ENCODE data around the gene NDFIP1.
A peak's percentile ranks its signal among the peaks of the same experiment; 100 is the strongest.
"Not testable (repeated sequence)": the region's sequence is repeated elsewhere in the genome, so short reads cannot be mapped to it uniquely, and the experiment has no call there.

The NDFIP1 gene, protein sequence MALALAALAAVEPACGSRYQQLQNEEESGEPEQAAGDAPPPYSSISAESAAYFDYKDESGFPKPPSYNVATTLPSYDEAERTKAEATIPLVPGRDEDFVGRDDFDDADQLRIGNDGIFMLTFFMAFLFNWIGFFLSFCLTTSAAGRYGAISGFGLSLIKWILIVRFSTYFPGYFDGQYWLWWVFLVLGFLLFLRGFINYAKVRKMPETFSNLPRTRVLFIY

DNA sequence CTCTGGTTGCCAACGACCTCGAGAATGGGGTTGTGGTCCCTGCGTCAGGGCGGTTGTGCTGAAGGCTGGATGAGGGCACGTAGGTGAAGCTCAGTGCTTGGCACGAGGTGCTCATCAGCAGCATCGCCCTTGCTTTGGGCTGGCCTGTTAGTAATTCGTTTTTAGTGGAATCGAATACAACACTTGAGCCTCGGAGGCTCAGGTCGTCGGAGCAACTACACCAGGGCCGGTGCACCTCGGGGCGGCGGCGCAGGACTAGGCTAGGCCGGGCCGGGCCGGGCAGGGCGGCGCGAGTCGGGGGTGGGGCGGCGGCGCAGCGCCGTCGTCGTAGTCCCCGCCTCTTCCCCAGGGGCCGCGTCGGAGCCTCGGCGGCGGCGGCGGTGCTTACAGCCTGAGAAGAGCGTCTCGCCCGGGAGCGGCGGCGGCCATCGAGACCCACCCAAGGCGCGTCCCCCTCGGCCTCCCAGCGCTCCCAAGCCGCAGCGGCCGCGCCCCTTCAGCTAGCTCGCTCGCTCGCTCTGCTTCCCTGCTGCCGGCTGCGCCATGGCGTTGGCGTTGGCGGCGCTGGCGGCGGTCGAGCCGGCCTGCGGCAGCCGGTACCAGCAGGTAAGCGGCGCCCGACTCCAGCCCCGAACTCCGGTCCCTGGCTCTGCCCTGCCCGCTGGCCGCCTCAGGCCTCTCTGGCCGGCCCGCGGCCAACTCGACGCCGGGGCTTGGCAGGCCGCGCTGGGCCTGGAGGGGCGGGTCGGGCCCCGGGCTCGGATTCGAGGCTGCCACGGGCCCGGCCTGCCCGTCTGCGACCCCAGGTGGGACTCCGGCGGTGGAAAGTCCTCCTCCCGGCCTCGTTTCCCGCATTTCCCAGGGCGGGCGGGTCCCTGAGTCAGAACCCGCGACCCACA, at the start of gene NDFIP1:
NDFIP1 (plus strand) TSS at position 348 of the 899 bp plus-strand sequence; CDS start at position 544, 196 bp downstream.
- DNase-seq, result peak; percentile 82

DNA sequence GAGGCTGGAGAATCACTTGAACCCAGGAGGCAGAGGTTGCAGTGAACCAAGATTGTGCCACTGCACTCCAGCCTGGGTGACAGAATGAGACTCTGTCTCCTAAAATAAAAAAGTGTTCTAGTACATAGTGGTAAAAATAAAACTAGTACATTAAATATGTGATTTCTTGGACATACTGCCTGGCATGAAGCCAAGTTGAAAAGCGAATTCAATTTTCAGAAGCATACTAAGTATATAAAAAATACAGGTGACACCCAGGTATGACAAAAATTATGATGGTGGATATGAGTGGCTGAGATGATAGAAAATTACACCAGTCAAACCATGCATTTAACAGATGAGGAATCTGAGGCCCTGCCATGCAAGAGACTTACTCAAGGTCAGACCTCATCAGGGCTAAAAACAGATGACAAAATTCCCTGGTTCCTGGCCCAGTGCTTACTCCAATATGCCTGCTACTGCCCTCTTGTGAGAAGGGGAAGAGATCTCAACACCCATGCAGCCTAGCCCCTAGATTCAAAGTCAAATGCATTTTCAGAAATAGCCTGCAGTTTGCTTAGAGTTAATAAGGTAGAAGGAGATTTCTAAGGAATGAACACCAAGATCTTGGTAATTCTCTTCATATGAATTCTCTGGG, 49.2 kb upstream of the NDFIP1 start:
- no peak for DNase-seq

DNA sequence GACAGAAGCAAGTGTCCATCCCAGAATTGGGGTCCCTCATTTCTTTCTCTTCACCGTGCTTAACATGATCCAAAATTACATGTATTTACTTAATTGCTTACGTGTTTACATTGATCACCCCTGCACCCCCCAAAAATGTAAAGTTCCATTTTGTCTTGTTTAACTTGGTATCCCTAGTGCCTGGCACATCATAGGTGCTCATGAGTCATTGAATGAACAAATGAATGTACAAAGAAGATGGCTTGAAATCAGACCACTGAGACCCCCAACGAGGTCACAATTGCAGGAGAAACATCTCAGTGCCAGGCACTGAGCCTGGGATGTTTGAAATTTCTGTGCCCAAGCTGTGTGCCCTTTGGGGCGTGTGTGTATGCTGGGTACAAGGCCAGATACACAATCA, 45.2 kb upstream of the NDFIP1 start:
- no peak for DNase-seq

DNA sequence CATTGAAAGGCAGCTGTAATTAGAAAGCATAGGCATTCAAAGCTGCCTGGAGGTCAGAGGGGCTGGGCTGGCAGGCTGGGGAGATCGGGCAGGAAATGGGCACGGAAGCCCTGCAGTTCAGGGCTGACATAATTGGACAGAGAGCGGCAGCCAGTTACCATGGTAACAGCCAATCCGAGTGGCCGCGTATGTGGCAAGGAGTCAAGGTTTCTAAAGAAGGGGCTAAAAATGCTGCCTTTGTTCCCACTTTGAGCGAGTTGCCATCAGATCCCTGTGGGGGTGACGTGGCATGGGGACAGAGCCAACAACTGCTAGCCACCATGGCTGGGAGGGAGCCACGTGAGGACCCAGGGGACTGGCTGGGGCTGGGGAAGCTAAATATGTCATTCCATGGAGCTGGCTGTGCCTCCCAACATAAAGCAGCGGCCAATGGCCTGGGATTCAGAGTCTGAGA, 44.7 kb upstream of the NDFIP1 start:
- DNase-seq, result peak; percentile 31

DNA sequence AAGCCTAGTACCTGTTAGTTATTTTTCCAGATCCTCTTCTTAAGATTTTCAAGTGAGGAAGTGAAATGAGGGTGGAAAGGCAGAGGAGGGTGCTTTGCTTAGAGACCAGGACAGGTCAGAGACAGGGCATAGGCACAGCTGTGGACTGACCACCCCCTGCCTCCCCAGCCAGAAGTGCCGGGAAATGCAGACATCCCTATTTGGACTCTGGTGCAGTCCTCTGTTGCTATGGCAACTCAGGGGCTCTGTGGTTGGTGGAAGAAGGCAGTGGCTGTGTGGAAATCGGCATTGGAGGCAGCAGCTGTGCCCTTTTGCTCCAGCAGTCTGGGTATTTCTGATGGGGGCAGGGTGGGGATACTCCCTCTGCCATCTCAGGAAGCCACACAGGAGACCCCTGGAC, 43.3 kb upstream of the NDFIP1 start:
- DNase-seq, result no peak

DNA sequence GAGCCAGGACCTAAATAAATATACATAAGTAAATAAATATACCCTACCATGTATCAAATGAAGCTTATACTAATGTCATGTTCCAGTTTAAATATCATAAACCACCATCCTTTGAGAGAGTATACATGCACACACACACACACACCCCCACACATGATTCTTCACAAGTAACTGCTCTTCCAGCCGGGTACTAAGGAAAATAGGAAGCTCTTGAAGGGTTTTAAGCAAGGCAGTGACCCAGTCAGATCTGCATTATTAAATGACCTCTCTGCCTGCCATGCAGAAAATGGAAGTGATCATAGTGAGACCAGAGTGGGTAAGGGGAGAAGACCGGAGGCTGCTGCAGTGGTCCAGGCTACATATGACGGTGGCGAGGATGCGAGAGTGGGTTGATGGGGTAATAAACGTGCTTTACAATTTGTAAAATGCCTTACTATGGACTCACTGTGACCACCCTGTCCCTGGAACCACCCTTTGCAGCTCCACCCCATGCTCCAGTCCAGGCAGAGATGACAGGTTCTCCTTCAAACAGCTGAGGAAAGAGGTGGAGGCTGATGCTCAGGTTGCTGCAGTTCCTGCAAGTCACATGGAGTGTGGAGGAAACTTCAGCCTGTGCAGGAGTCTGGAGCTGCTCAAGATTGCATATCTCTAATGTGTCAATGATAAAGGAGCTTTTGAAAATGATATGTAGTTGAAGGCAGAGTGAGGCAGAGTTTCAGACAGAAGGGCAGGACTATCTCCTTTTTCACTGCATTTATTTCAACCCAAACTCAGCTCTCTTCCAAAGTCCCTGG, 38.8 kb upstream of the NDFIP1 start:
- no peak for DNase-seq

DNA sequence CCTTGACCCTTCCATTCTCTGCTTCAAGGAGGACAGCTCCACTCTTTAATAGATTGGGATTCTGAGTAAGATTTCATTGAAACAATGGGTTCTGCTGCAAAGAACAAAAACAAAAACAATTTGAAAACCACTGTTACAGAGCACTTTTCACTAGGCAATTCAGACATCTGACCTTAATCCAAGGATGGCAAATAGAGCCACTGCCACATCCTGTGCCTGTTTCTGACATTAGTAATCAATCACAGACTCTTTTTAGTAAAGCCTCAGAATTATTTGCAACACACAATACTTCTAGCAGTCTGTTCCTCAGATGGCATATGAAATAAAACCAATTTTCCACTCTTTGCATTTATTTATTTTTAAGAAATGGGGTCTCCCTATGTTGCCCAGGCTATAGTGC, 37.8 kb upstream of the NDFIP1 start:
- DNase-seq, result no peak

DNA sequence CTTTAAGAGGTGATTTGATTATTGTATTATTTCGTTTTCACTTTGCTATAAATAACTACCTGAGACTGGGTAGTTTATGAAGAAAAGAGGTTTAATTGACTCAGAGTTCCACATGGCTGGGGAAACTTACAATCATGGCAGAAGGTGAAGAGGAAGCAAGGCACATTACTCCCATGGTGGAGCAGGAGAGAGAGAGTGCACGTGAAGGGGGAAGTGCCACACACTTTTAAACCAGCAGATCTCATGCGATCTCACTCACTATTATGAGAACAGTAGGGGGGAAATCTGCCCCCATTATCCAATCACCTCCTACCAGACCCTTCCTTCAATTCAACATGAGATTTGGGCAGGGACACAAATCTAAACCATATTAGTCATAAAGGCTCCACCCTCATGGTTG, 36.1 kb upstream of the NDFIP1 start:
- no peak for DNase-seq

DNA sequence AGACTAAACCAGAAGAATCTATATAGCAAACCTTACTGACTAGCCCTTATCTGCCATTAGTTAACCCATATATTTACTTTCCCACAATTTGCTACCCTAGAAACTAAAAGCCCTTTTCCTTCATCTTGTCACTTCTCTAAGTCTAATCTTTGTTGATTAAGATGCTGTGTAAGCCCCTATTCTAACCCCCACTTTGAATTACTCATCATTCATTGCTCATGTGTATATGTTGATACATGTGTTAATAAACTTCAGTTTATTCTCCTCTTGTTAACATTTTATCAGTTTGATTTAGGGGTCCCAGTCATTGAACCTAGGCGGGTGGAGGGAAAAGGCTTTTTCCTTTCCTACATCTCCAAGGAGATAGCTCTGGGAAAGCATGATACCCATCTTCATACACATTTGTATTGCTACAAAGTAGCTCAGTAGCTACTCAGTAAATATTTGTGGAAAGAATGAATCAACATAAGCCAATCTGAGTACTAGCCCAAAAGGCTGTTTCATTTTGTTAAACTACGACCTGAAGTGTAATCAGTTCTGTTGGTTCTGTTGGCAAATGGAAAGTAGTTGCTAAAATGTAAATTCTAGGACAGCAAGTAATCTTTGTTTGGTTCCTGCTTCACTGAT, 35.1 kb upstream of the NDFIP1 start:
- DNase-seq, result no peak

DNA sequence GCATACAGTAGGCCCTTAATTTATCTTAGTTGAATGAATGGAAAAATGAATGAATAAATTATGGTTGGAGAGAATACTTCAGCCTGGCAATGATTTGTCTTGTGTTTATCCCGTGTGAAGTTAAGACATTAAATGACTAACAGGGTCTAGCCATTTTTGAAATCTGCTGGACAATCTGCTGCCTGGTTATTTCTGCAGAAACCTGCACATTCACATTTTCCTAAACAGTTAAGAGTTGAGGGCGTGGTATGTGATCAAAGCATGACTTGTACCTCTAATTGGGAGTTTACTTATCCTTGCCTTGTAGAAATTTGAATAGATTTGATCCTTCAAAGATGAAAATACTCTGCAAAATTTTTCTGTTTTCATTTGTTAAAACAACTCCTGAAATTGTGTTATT, 34.6 kb upstream of the NDFIP1 start:
- DNase-seq, result no peak

DNA sequence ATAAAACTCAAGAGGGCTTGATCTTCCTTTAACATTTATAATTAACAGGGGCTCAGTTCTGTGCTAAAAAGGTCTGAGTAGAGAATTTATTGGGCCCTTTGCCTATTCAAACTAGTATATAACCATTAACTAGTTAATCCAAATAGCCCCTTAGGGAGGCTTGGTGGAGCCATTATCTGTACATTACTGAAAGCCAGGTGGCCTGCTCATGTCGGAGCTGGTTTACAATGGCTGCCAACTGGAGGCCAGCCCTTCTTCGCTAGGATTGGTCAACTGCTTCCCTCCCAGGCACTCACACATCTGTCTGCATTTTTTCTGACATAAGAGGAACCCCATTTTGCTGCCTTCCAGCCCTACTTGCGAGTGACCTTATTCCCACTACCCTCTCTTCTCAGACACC, 30.4 kb upstream of the NDFIP1 start:
- DNase-seq, result no peak

DNA sequence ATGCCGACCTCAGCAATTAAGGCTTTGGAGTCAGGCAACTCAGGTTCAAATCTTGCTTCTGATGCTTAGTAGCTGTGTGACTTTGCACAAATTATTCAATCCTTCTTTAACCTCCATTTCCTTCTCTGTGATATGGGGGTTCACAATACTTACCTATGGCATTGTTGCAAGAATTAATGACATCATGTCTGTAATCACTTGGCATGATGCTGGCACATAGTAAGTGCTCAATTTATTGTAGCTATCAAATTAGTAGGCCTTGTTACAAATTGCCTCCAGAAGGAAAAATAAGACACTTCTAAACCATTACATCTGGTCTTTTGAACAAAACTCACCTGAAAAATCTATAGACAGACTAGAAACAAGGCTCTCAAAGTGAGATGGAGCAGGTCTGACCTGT, 29.9 kb upstream of the NDFIP1 start:
- DNase-seq, result no peak

DNA sequence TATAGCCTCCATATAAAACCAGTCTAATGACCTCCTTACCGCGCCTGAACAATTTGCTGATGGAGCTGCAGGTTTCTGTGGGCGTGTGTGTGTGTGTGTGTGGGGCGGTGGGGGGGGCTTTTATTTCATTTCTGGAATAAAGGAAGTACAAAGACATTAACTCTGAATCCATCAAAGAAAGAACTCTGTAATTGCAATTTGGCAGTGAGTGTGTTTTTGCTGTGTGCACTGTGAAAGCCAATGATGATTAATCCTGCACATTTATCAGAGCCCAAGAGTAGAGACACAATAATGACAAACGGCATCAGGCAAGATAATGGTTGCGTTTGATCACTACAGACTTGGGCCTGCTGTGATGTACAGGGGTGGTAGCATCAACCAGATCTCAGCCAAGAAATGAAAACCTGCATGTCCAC, 29.3 kb upstream of the NDFIP1 start:
- no peak for DNase-seq

DNA sequence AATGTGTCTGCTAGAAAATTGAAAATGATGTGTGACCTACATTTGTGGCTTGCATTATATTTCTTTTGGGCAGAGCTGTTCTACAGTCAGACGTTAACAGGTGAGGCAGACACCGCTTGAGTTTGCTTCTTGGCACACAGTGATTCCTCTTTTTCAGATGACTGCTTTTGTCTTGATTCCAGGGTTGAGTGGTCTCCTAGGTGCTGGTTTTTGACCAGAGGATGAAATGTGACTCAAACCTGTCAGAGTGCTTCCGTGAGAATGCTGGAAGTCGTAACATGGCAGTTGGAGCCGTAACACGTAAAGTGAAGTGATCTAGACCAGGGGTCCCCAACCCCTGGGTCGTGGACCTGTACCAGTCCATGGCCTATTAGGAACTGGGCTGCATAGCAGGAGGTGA, 28.3 kb upstream of the NDFIP1 start:
- DNase-seq, result no peak

DNA sequence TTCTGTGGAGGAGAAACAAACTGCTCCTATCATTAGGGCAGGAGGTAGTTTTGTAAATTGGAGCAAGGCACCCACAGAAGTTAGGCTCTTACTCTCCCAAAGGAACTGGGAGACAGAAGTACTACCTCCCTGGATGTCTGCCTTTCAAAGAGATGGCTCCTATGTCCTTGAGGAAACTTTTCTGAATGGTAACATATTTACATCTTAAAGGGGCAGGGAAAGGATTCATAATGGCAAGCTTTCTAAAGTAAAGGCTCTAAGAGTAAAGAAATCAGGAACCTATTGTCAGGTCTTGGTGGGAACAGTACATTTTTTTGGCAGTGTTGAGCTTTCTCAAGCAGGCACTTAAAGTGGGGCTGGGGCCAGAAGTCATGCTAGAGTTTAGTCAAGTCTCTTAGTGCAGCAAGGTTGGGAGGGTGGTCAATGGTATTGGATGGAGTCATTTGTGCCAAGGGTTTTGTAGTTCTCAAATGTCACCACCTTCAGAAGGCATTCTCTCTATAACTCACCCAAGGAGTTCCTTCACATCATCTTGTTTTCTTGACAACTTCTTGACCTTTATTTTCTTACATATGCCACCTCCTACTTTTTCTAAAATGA, 26.3 kb upstream of the NDFIP1 start:
- DNase-seq, result no peak

DNA sequence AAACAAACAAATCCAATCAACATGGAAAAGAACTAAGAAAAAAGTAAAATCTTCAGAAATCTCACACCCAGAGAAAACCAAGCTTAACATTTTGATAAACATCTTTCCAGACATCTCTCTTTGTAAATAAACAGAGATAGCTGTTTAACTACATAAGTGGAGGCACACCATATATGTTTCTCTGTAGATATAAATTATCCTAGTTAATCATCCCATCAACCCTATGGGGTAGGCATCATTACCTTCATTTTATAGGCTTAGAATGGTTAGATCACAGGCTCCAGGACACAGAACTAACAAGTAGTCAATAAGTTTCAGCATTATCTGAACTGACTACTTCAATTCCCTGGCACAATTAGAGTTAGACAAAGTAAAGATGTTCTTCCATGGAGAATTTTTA, 22.4 kb upstream of the NDFIP1 start:
- no peak for DNase-seq

DNA sequence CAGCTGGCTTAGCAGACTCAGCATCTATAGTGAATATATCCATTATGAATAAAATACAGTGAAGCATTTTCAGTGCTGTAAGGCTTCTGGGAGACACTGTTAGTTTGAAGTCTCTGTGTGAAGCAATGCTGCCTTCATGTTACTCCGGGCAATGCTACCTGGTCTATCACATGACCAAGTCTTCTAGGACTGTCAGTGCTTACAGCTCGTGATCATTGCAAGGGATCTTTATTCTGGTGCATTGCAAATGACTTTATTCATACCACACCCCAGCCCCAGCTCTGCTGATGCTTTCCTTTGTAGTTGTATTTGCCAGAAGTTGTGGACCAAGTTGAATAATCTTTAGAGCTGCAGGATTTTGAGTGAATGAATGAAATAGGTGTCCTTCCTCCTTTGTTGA, 21.9 kb upstream of the NDFIP1 start:
- no peak for DNase-seq

DNA sequence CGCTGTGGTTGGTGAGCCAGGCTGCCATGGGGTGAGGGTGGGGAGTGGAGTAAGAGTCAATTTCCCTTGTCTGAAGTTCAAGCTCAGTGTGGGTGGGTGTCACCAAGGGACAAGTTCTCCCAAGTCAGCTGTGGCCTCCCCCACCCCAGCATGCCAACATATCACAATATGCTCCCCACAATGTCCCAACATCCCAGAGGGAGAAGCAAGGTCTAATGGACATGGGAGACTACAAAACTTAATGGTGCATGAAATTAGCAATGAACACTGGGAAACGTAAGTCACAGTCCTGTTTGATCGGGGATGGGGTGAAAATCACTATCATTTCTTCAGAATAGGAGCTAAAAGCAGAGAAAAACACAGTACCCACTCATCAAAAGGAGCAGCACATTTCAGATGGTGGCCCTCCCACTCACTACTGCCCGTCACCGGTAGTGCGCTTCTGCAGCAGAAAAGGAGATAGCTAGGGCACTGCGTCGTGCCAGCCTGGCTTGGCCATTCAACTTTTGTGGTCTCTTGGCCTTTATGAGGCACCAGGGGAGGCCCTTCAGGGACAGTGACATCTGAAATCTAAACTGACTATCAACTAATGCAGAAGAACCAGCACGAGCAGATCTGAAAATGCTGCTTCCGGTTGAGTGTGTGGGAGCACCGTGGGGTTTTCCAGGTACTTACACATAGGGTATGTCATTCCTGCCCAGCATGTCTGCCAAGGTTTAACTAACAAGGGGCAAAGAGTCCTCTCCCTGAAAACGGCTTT, 20.5 kb upstream of the NDFIP1 start:
- no peak for DNase-seq

DNA sequence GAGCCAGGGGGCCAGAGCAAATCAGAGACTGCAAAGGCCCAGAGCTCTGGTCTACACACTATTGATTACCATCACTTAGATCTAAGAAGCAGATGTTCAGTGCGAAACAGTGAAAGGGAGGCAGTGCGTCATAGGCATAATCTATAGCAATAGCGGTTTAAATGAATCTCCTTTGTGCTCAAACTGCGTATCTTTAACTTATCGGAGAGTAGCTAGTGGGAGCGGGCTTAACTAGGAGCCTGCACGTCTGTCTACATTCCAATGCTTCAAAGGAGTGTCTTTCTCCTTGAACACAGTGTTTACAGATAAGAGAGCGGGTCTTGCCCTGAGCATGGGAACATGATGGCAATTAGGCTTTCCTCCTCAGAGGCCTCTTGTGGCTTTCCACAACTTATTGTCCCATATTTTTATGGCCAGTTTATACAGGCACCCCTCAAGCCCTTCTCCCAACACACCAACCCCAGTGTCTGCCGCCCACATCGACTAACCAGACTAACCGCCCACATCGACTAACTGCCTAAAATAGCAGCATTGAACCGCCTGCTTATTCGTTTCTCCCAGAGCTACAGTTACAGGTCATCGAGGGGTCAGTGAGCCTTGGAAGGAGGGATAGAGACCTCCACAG, 19.6 kb upstream of the NDFIP1 start:
- not testable (repeated sequence) for DNase-seq

DNA sequence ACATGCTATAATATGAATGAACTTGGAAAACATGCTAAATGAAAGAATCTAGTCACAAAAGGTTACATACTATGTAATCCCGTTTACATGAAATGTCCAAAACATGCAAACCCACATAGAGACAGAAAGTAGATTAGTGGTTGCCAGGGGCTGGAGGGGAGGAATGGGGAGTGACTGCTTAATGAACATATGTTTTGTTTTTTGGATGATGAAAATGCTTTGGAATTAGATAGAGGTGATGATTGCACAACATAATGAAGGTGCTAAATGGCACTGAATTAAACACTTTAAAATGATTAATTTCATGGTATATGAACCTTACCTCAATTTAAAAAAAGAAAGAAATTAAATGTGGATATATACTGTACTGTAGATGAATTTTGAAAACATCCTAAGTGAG, 17.6 kb upstream of the NDFIP1 start:
- no peak for DNase-seq

DNA sequence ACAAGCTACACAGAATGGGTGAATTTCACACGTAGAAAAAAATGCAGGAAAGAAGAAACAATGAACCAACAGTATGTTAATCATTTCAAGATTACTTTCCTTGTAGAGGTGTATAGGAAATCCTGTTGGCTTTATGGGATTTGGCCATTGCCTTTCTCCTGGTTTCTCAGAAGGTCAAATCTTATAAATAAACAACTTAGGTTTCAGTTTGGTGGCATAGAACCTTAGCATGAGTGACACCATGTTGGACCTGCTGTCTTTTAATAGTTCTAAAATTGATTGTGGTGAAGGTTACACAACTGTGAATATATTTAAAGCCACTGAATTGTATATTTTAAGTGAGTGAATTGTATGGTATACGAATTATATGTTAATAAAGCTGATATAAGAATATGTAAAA, 16.7 kb upstream of the NDFIP1 start:
- no peak for DNase-seq
